HCT116 (cell line): ENCODE data around the gene ATG16L2. TPM values are rescaled to one million over a fixed set of nuclear protein-coding genes. Genes with fewer than 3 reads are reported as not detected.

Experiments used
- ATAC-seq: fragments of 200-7000 bp; cut with Tn5 transposase; 2 replicates; pipeline ENCODE4 v1.9.1; 2020; ENCODE audit warnings: mild to moderate bottlenecking, moderate library complexity
- BruUV-seq: library from RNA; stranded (reverse); fragments of 400-500 nt; replicated peaks from 2 replicates; lab custom pipeline; 2021; lab: Mats Ljungman, UMichigan
- CTCF ChIA-PET: fragments of 300-600 bp; sonication (Branson Sonifier 250); formaldehyde crosslinking; loops from one replicate; lab custom pipeline; 2021; ENCODE audit warnings: antibody characterized with exemption; lab: Charles Lee
- POLR2A ChIA-PET: fragments of 300-600, 350-600 bp; sonication (Branson Sonifier 250); formaldehyde crosslinking; loops from one replicate; lab custom pipeline; 2021; ENCODE audit warnings: antibody characterized with exemption; lab: Charles Lee
- RAD21 ChIA-PET, 2 experiments: fragments of 300-600 bp; sonication (Branson Sonifier 250); formaldehyde crosslinking; loops; one replicate each; lab custom pipeline; 2023; ENCODE audit warnings: low total read pairs in 2 of 2; ENCODE audit not compliant: uncharacterized antibody in 2 of 2, unreplicated experiment in 2 of 2, low non-redundant PET in 1 of 2; lab: Charles Lee
- DNase-seq: peaks from one replicate; pipeline ENCODE4 v3.0.0-alpha.2; 2010; ENCODE audit warnings: low read depth, low spot score
- H2AFZ ChIP-seq: fragments of 200-600 bp; shearing (Covaris generic), sonication (generic); 2 replicates; pipeline ENCODE4 v1.6.1; 2017; ENCODE audit warnings: low read depth, mixed run types, mixed read lengths, antibody characterized with exemption, low read length; ENCODE audit not compliant: poor library complexity, severe bottlenecking
- H3K27ac ChIP-seq: 2 replicates; pipeline ENCODE4 v1.5.1; 2012; ENCODE audit warnings: low read depth, low read length
- H3K27me3 ChIP-seq: fragments of 200-600 bp; sonication (generic); 2 replicates; pipeline ENCODE4 v1.6.1; 2016; ENCODE audit warnings: mixed run types, low read length, mixed read lengths; ENCODE audit not compliant: insufficient read depth
- H3K36me3 ChIP-seq, 2 experiments: fragments of 200-500 bp in 1 of 2; fragments of 200-600 bp in 1 of 2; sonication (Bioruptor generic) in 1 of 2; sonication (generic) in 1 of 2; 2 replicates each; pipeline versions ENCODE4 v1.5.1 to v1.6.1; 2014 to 2016; ENCODE audit warnings: low read length in 2 of 2, inconsistent platforms in 1 of 2, mixed read lengths in 1 of 2, mixed run types in 1 of 2; ENCODE audit not compliant: insufficient read depth in 2 of 2, control insufficient read depth in 1 of 2
- H3K4me1 ChIP-seq, 2 experiments: fragments of 200-600 bp in 1 of 2; sonication (generic) in 1 of 2; 2 replicates each; pipeline versions ENCODE4 v1.5.1 to v1.6.1; 2012 to 2017; ENCODE audit warnings: low read length in 2 of 2, inconsistent platforms in 1 of 2, mild to moderate bottlenecking in 1 of 2, mixed read lengths in 1 of 2, mixed run types in 1 of 2, moderate library complexity in 1 of 2; ENCODE audit not compliant: insufficient read depth in 2 of 2, control insufficient read depth in 1 of 2
- H3K4me2 ChIP-seq: fragments of 200-600 bp; sonication (generic); 2 replicates; pipeline ENCODE4 v1.6.1; 2017; ENCODE audit warnings: mixed run types, low read length, mixed read lengths
- H3K4me3 ChIP-seq, 2 experiments: fragments of 200-600 bp in 1 of 2; sonication (generic) in 1 of 2; replicated peaks in 1 of 2; 2 replicates each; pipeline ENCODE4 v1.5.1; 2011 to 2016; ENCODE audit warnings: low read length in 2 of 2, control low read depth in 1 of 2, low read depth in 1 of 2, mild to moderate bottlenecking in 1 of 2, mixed read lengths in 1 of 2, mixed run types in 1 of 2
- H3K79me2 ChIP-seq: fragments of 200-600 bp; sonication (generic); 2 replicates; pipeline ENCODE4 v1.6.1; 2017; ENCODE audit warnings: mild to moderate bottlenecking, mixed run types, low read length, moderate library complexity, mixed read lengths; ENCODE audit not compliant: insufficient read depth
- H3K9ac ChIP-seq: fragments of 200-600 bp; sonication (generic); 2 replicates; pipeline ENCODE4 v1.6.1; 2016; ENCODE audit warnings: low read length, mixed read lengths
- H3K9me2 ChIP-seq: fragments of 200-600 bp; sonication (generic), shearing (Covaris generic); 2 replicates; pipeline ENCODE4 v1.6.1; 2017; ENCODE audit warnings: mixed run types, mild to moderate bottlenecking, moderate library complexity; ENCODE audit not compliant: insufficient read depth
- H3K9me3 ChIP-seq, 2 experiments: fragments of 200-500 bp in 1 of 2; fragments of 200-600 bp in 1 of 2; sonication (Bioruptor generic) in 1 of 2; sonication (generic) in 1 of 2; 2 replicates each; pipeline ENCODE4 v1.6.1; 2014 to 2017; ENCODE audit warnings: low read length in 2 of 2, mixed read lengths in 2 of 2, inconsistent platforms in 1 of 2, low read depth in 1 of 2, mild to moderate bottlenecking in 1 of 2, mixed run types in 1 of 2, moderate library complexity in 1 of 2; ENCODE audit not compliant: control insufficient read depth in 1 of 2, insufficient read depth in 1 of 2
- H4K20me1 ChIP-seq: fragments of 200-600 bp; sonication (generic), shearing (Covaris generic); 2 replicates; pipeline ENCODE4 v1.6.1; 2017; ENCODE audit warnings: mixed run types, mild to moderate bottlenecking, moderate library complexity; ENCODE audit not compliant: insufficient read depth
- CBX3 ChIP-seq: IDR thresholded peaks from 2 replicates; pipeline ENCODE4 v1.6.1; 2012; ENCODE audit warnings: low read depth
- CEBPB ChIP-seq: IDR thresholded peaks from 2 replicates; pipeline ENCODE4 v1.6.1; 2012; ENCODE audit warnings: low read depth
- CTCF ChIP-seq, 3 experiments: fragments of 200-600 bp in 1 of 3; sonication (generic) in 1 of 3; IDR thresholded peaks in 2 of 3; conservative IDR thresholded peaks in 1 of 3; 2 replicates each; pipeline ENCODE4 v1.5.1; 2012 to 2017; ENCODE audit warnings: low read depth in 2 of 3, low read length in 2 of 3, antibody characterized with exemption in 1 of 3, borderline replicate concordance in 1 of 3, control low read depth in 1 of 3, mild to moderate bottlenecking in 1 of 3, mixed read lengths in 1 of 3, mixed run types in 1 of 3, moderate library complexity in 1 of 3; ENCODE audit not compliant: insufficient read depth in 1 of 3
- EZH2phosphoT487 ChIP-seq: fragments of 200-600 bp; IDR thresholded peaks from 2 replicates; pipeline ENCODE4 v1.6.1; 2018; ENCODE audit warnings: antibody characterized with exemption, borderline replicate concordance
- FOSL1 ChIP-seq: IDR thresholded peaks from 2 replicates; pipeline ENCODE4 v1.6.1; 2012; ENCODE audit warnings: low read depth
- JUND ChIP-seq: IDR thresholded peaks from 2 replicates; pipeline ENCODE4 v1.6.1; 2012
- POLR2A ChIP-seq: IDR thresholded peaks from 2 replicates; pipeline ENCODE4 v1.7.0; 2011; ENCODE audit warnings: borderline replicate concordance; ENCODE audit not compliant: insufficient read depth, insufficient read length; ENCODE audit errors: extremely low read depth
- RAD21 ChIP-seq: IDR thresholded peaks from 2 replicates; pipeline ENCODE4 v1.6.1; 2012; ENCODE audit warnings: low read depth, mild to moderate bottlenecking
- SIN3A ChIP-seq: IDR thresholded peaks from 2 replicates; pipeline ENCODE4 v1.6.1; 2012; ENCODE audit warnings: low read depth
- SP1 ChIP-seq: IDR thresholded peaks from 2 replicates; pipeline ENCODE4 v1.6.1; 2012; ENCODE audit warnings: low read depth
- SRF ChIP-seq: IDR thresholded peaks from 2 replicates; pipeline ENCODE4 v1.6.1; 2012; ENCODE audit warnings: low read depth
- TCF7L2 ChIP-seq: IDR thresholded peaks from 2 replicates; pipeline ENCODE4 v1.7.0; 2011; ENCODE audit warnings: borderline replicate concordance, inconsistent platforms; ENCODE audit not compliant: insufficient read depth, insufficient read length; ENCODE audit errors: extremely low read depth
- ZFX ChIP-seq: fragments of 450-650 bp; IDR thresholded peaks from 2 replicates; pipeline ENCODE4 v1.6.1; 2017
- intact Hi-C: fragments of 100-400 bp; cut with micrococcal nuclease; formaldehyde crosslinking; loops from 2 replicates; pipeline ENCODE4 v1.10.0; 2022
- total RNA-seq: library from RNA; stranded (reverse); gene quantifications from one replicate; pipeline ENCODE4 v1.2.1, GENCODE V29; 2021; ENCODE audit not compliant: unreplicated experiment
- TF ChIP-seq, protein P1 (sequence below): IDR thresholded peaks from 2 replicates; pipeline ENCODE4 v1.6.1; 2012; ENCODE audit warnings: low read depth
- TF ChIP-seq, protein P2 (sequence below): IDR thresholded peaks from 2 replicates; pipeline ENCODE4 v1.6.1; 2012
- TF ChIP-seq, protein P3 (sequence below): IDR thresholded peaks from 2 replicates; pipeline ENCODE4 v1.6.1; 2012

Gene ATG16L2
- total RNA-seq, 1 experiment from 2014 or later: 15.2 TPM

DNA sequence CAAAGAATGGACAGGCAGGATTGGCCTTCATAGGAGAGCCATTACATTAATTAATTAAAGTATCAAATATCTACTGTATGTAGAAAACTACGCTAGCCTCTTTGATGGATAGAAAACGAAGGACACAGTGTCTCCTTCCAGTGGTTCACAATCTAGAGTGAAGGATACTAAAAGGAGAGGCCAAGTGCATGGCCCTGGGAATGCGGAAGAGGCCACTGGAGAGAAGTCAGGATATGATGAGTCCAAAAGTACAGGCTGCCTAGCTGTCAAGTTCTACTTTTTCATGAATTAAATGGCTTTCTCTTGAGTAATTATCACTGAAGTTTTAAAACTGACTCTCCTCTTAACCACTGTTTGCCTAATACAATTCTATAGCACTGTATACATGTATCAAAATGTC lies 41.9 kb downstream of the ATG16L2 start:
- intact Hi-C loops: no loop called here

More for the DNA sequence above, 41.9 kb downstream of the ATG16L2 start:
- H3K79me2 ChIP-seq: no peaks in the 10 kb centered on the region
- ATAC-seq: no peak
- H3K9me3 ChIP-seq: no peaks in the 10 kb centered on the region
- RAD21 ChIA-PET: no interaction called here
- H4K20me1 ChIP-seq: no peaks in the 10 kb centered on the region
- no peak overlapping the region for H3K27ac ChIP-seq
- H3K4me1 ChIP-seq: no peaks in the 10 kb centered on the region
- H3K27me3 ChIP-seq: no peaks in the 10 kb centered on the region
- H3K9ac ChIP-seq: no peak overlapping the region
- DNase-seq: no peak
- no peak overlapping the region for H3K4me2 ChIP-seq
- CTCF ChIA-PET: no interaction called here
- no peaks in the 10 kb centered on the region for H3K9me2 ChIP-seq
- H2AFZ ChIP-seq: no peak overlapping the region
- no peaks in the 10 kb centered on the region for H3K36me3 ChIP-seq
- POLR2A ChIA-PET: no interaction called here
- no TSS peak for BruUV-seq
- H3K4me3 ChIP-seq: no peak overlapping the region
- TF ChIP-seq POLR2A (no peak), SRF (no peak), SIN3A (no peak), CEBPB (no peak), JUND (no peak), TCF7L2 (no peak), RAD21 (no peak), CTCF (IDR thresholded peaks at IDR 0.05 in 2 of 3, conservative IDR thresholded peaks at IDR 0.05 in 1 of 3; ENCODE audit: borderline replicate concordance in 1 of 3, insufficient read depth in 1 of 3, low read depth in 2 of 3, low read length in 2 of 3) (no peak), ZFX (no peak), EZH2phosphoT487 (no peak), FOSL1 (no peak), SP1 (no peak), CBX3 (no peak)
- TF ChIP-seq, protein P1, sequence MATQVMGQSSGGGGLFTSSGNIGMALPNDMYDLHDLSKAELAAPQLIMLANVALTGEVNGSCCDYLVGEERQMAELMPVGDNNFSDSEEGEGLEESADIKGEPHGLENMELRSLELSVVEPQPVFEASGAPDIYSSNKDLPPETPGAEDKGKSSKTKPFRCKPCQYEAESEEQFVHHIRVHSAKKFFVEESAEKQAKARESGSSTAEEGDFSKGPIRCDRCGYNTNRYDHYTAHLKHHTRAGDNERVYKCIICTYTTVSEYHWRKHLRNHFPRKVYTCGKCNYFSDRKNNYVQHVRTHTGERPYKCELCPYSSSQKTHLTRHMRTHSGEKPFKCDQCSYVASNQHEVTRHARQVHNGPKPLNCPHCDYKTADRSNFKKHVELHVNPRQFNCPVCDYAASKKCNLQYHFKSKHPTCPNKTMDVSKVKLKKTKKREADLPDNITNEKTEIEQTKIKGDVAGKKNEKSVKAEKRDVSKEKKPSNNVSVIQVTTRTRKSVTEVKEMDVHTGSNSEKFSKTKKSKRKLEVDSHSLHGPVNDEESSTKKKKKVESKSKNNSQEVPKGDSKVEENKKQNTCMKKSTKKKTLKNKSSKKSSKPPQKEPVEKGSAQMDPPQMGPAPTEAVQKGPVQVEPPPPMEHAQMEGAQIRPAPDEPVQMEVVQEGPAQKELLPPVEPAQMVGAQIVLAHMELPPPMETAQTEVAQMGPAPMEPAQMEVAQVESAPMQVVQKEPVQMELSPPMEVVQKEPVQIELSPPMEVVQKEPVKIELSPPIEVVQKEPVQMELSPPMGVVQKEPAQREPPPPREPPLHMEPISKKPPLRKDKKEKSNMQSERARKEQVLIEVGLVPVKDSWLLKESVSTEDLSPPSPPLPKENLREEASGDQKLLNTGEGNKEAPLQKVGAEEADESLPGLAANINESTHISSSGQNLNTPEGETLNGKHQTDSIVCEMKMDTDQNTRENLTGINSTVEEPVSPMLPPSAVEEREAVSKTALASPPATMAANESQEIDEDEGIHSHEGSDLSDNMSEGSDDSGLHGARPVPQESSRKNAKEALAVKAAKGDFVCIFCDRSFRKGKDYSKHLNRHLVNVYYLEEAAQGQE: no peak
- TF ChIP-seq, protein P2, sequence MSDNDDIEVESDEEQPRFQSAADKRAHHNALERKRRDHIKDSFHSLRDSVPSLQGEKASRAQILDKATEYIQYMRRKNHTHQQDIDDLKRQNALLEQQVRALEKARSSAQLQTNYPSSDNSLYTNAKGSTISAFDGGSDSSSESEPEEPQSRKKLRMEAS: no peak
- TF ChIP-seq, protein P3, sequence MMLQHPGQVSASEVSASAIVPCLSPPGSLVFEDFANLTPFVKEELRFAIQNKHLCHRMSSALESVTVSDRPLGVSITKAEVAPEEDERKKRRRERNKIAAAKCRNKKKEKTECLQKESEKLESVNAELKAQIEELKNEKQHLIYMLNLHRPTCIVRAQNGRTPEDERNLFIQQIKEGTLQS: no peak
- TF ChIP-seq, all 23 proteins: peak for 0
